MM.1S (cell line): ENCODE measurements around the gene SAMD13.

Experiments used
- DNase-seq: peaks from one replicate; pipeline ENCODE4 v3.0.0-alpha.2; 2015
- H2AFZ ChIP-seq: fragments of 300-600 bp; sonication (generic); 2 replicates; pipeline ENCODE4 v1.6.0; 2016; ENCODE audit warnings: antibody characterized with exemption, low read length
- H3F3A ChIP-seq: fragments of 300-600 bp; sonication (generic); 2 replicates; pipeline ENCODE4 v1.6.1; 2016; ENCODE audit warnings: mild to moderate bottlenecking, antibody characterized with exemption, low read length, moderate library complexity, mixed read lengths; ENCODE audit not compliant: insufficient read depth
- H3K27ac ChIP-seq: fragments of 300-600 bp; sonication (generic); 2 replicates; pipeline ENCODE4 v1.5.1; 2016; ENCODE audit warnings: mild to moderate bottlenecking, low read length
- H3K27me3 ChIP-seq: fragments of 300-600 bp; sonication (generic); replicated peaks from 2 replicates; pipeline ENCODE4 v1.6.0; 2016; ENCODE audit warnings: low read length; ENCODE audit not compliant: insufficient read depth
- H3K36me3 ChIP-seq: fragments of 300-600 bp; sonication (generic); replicated peaks from 2 replicates; pipeline ENCODE4 v1.6.1; 2016; ENCODE audit warnings: mild to moderate bottlenecking, low read length, mixed read lengths; ENCODE audit not compliant: insufficient read depth
- H3K4me1 ChIP-seq: fragments of 300-600 bp; sonication (generic); 2 replicates; pipeline ENCODE4 v1.6.1; 2016; ENCODE audit warnings: low read length, mixed read lengths
- H3K4me2 ChIP-seq: fragments of 300-600 bp; sonication (generic); 2 replicates; pipeline ENCODE4 v1.6.0; 2016; ENCODE audit warnings: low read depth, low read length
- H3K4me3 ChIP-seq: fragments of 300-600 bp; sonication (generic); 2 replicates; pipeline ENCODE4 v1.5.1; 2016; ENCODE audit warnings: low read length, mixed read lengths
- H3K79me2 ChIP-seq: fragments of 300-600 bp; sonication (generic); 2 replicates; pipeline ENCODE4 v1.6.1; 2016; ENCODE audit warnings: mixed run types, low read length, mixed read lengths
- H3K9ac ChIP-seq: fragments of 300-600 bp; sonication (generic); 2 replicates; pipeline ENCODE4 v1.6.1; 2016; ENCODE audit warnings: low read length, mixed read lengths
- H3K9me2 ChIP-seq: fragments of 300-600 bp; sonication (generic); replicated peaks from 2 replicates; pipeline ENCODE4 v1.6.1; 2016; ENCODE audit warnings: mild to moderate bottlenecking, low read length, mixed read lengths; ENCODE audit not compliant: insufficient read depth
- H3K9me3 ChIP-seq: fragments of 300-600 bp; sonication (generic); replicated peaks from 2 replicates; pipeline ENCODE4 v1.6.1; 2016; ENCODE audit warnings: mild to moderate bottlenecking, low read length, mixed read lengths; ENCODE audit not compliant: insufficient read depth
- H4K20me1 ChIP-seq: fragments of 300-600 bp; sonication (generic); 2 replicates; pipeline ENCODE4 v1.6.1; 2016; ENCODE audit warnings: mild to moderate bottlenecking, low read length, moderate library complexity, mixed read lengths; ENCODE audit not compliant: insufficient read depth
- EZH2 ChIP-seq: fragments of 300-600 bp; sonication (generic); optimal IDR thresholded peaks from 2 replicates; pipeline ENCODE3; 2017; ENCODE audit warnings: low read depth, mild to moderate bottlenecking, antibody characterized with exemption, low read length, mixed read lengths
- EZH2phosphoT487 ChIP-seq: fragments of 300-600 bp; sonication (generic); IDR thresholded peaks from 2 replicates; pipeline ENCODE4 v1.6.1; 2018; ENCODE audit warnings: antibody characterized with exemption, low read length
- TF ChIP-seq, protein P1 (sequence below): fragments of 300-600 bp; sonication (generic); IDR thresholded peaks from 2 replicates; pipeline ENCODE4 v1.5.1; 2016; ENCODE audit warnings: antibody characterized with exemption, low read length, mixed read lengths

The SAMD13 gene

DNA sequence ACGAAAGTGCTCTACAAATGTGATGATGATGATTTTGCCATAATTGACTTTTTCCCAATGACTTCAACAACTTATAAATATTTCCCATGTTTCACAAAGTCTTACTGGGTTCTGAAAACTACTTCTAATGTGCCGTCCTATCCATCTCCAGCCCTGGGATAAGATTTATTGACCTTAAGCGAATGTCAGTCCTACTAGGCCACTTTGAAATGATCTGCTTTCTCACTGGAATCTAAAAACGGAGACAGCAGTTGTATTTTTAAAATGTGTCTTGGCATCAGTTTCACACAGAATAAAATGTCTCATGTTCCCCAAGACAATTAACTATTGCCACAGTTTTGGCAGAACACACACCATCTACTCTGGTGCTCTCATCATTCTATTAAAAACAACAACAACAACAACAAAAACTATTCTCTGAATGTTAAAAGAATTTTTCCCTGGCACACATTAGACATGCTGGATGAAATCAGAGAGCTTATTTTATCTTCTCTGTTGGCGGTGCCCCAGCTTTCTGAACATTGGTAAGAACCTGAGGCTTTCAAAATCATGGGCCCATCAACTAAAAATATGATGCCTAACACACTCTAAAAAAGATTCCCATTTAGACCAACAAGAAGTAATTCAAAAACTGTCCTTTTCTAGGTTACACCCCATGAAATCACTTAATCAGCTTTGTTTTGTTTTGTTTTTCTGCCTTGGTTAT is 73.6 kb downstream of the SAMD13 start:
- TF ChIP-seq EZH2phosphoT487, result no peak
- TF ChIP-seq, protein P1, sequence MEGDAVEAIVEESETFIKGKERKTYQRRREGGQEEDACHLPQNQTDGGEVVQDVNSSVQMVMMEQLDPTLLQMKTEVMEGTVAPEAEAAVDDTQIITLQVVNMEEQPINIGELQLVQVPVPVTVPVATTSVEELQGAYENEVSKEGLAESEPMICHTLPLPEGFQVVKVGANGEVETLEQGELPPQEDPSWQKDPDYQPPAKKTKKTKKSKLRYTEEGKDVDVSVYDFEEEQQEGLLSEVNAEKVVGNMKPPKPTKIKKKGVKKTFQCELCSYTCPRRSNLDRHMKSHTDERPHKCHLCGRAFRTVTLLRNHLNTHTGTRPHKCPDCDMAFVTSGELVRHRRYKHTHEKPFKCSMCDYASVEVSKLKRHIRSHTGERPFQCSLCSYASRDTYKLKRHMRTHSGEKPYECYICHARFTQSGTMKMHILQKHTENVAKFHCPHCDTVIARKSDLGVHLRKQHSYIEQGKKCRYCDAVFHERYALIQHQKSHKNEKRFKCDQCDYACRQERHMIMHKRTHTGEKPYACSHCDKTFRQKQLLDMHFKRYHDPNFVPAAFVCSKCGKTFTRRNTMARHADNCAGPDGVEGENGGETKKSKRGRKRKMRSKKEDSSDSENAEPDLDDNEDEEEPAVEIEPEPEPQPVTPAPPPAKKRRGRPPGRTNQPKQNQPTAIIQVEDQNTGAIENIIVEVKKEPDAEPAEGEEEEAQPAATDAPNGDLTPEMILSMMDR, result no peak
- no peak for TF ChIP-seq EZH2
- Histone ChIP-seq H3K4me1 (no peaks in the 10 kb centered on the region), H3K27ac (no peak overlapping the region), H4K20me1 (no peaks in the 10 kb centered on the region), H2AFZ (no peak overlapping the region), H3K27me3 (no peaks in the 10 kb centered on the region), H3K79me2 (no peaks in the 10 kb centered on the region), H3K4me2 (no peak overlapping the region), H3K9me3 (no peaks in the 10 kb centered on the region), H3K36me3 (no peaks in the 10 kb centered on the region), H3F3A (no peaks in the 10 kb centered on the region), H3K9me2 (no peaks in the 10 kb centered on the region), H3K4me3 (no peak overlapping the region), H3K9ac (no peak overlapping the region)
- no peak for DNase-seq

DNA sequence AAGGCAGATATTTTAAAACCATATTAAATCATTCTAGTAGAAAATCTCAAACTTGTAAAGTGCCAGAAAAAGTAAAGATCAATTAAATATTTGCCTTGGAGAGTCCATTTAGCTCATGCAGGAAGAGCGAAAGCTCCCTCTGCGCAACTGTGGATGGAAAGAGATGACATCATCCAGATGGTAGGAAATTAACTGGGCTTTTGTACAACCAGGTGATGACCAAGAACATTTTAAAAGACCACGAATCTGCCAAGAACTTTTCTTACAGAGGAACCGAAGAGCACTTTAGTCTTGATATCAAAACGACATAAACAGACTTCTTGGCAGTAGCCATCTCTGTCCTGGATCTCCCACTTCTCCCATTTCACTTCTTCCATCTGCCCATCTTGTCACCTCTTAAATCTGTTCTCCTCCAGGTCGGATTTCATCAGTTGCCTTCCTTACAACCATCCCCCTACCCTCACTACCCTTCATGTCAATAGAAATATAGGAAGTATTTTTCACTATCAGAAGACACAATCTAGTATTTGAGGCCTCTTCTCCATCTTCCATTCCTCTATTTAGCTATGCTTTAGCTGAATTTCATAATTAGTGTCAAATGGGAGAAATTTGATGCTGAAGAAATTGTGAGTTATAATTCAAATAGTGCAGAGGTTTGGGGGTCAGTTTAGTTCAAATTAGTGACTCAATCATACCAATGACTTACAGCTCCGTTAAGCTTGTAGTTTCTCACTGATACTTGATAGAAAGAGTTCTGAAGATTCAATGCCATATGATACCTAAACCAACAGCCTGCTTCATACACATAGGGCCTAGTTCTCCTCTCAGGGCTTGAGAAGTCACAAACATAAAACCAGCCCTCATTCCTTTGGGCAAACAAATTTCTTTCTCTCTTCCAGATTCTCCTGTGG is 74.7 kb downstream of the SAMD13 start:
- no peak for DNase-seq
- Histone ChIP-seq H3K27me3 (no peaks in the 10 kb centered on the region), H3K4me1 (no peaks in the 10 kb centered on the region), H4K20me1 (no peaks in the 10 kb centered on the region), H3K4me2 (no peak overlapping the region), H3K9ac (no peak overlapping the region), H3K36me3 (no peaks in the 10 kb centered on the region), H3F3A (no peaks in the 10 kb centered on the region), H2AFZ (no peak overlapping the region), H3K9me3 (no peaks in the 10 kb centered on the region), H3K79me2 (no peaks in the 10 kb centered on the region), H3K9me2 (no peaks in the 10 kb centered on the region), H3K4me3 (no peak overlapping the region), H3K27ac (no peak overlapping the region)
- TF ChIP-seq EZH2 (no peak), EZH2phosphoT487 (no peak)
- TF ChIP-seq, protein P1, result no peak

DNA sequence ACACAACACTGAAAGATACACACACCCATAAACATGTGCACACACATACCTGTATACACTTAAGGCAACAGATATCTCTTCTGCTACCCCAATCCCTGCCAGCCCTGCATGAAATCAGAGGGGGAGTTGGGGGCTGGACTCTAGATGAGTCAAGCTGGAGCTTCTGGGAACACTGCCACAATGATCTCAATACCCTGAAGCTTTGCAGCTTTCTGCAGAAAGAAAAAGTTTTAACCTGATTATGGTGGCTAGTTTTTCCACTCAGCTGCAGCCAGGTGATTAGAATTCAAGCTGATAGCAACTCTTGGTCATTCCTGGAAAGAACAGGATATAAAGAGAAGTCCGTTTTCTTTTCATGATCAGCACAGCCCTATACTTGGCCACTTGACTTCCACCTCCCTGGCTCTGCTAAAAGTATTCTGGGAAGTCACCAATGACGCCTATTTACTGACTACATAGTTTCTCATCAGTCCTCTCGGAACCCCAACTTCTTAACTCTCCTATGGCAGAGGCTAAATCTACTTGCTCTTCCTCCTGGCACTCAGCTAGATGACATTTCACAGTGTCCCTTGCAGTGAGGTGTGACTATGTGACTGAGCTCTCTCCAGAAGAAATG is 76.1 kb downstream of the SAMD13 start:
- Histone ChIP-seq H3K27ac (no peak overlapping the region), H3K36me3 (no peaks in the 10 kb centered on the region), H3K4me1 (no peaks in the 10 kb centered on the region), H2AFZ (no peak overlapping the region), H4K20me1 (no peaks in the 10 kb centered on the region), H3K4me3 (no peak overlapping the region), H3K79me2 (no peaks in the 10 kb centered on the region), H3K4me2 (no peak overlapping the region), H3K9me2 (no peaks in the 10 kb centered on the region), H3F3A (no peaks in the 10 kb centered on the region), H3K9me3 (no peaks in the 10 kb centered on the region), H3K27me3 (no peaks in the 10 kb centered on the region), H3K9ac (no peak overlapping the region)
- no peak for TF ChIP-seq EZH2
- TF ChIP-seq, protein P1, result no peak
- TF ChIP-seq EZH2phosphoT487, result no peak
- no peak for DNase-seq
